HepG2 (cell line): ENCODE data around the gene ZKSCAN3. TPM values are rescaled to one million over a fixed set of nuclear protein-coding genes. Genes with fewer than 3 reads are reported as not detected.

Experiments
- DNMT3B ChIP-seq: conservative IDR thresholded peaks from 2 replicates; pipeline ENCODE4 v1.6.1; 2016; ENCODE audit warnings: missing biosample characterization, control low read depth
- GATA4 ChIP-seq: sonication (generic); IDR thresholded peaks from 2 replicates; pipeline ENCODE4 v1.6.1; 2016; ENCODE audit warnings: antibody characterized with exemption, low read depth, borderline replicate concordance
- KMT2B ChIP-seq: IDR thresholded peaks from 2 replicates; pipeline ENCODE4 v1.6.1; 2016; ENCODE audit warnings: missing genetic modification reagents, missing compliant biosample characterization
- MBD4 ChIP-seq: IDR thresholded peaks from 2 replicates; pipeline ENCODE4 v1.6.1; 2012; ENCODE audit warnings: low read length, inconsistent platforms, borderline replicate concordance
- NCOA2 ChIP-seq: sonication (generic); formaldehyde crosslinking; IDR thresholded peaks from 2 replicates; pipeline ENCODE4 v1.8.0; 2022; ENCODE audit warnings: inconsistent platforms
- REL ChIP-seq: sonication (generic); formaldehyde crosslinking; conservative IDR thresholded peaks from 2 replicates; pipeline ENCODE4 v1.8.0; 2022; ENCODE audit warnings: mild to moderate bottlenecking, missing genetic modification reagents, moderate library complexity
- WIZ ChIP-seq: sonication (generic); formaldehyde crosslinking; IDR thresholded peaks from 2 replicates; pipeline ENCODE4 v1.5.1; 2020; ENCODE audit warnings: mild to moderate bottlenecking, missing genetic modification reagents
- ZBTB38 ChIP-seq: sonication (generic); formaldehyde crosslinking; IDR thresholded peaks from 2 replicates; pipeline ENCODE4 v1.5.1; 2020; ENCODE audit warnings: mild to moderate bottlenecking, missing genetic modification reagents
- ZBTB39 ChIP-seq: sonication (generic); formaldehyde crosslinking; IDR thresholded peaks from 2 replicates; pipeline ENCODE4 v1.5.0; 2020; ENCODE audit warnings: missing genetic modification reagents
- ZFP1 ChIP-seq: IDR thresholded peaks from 2 replicates; pipeline ENCODE4 v1.6.1; 2016
- ZNF256 ChIP-seq: sonication (generic); formaldehyde crosslinking; conservative IDR thresholded peaks from 2 replicates; pipeline ENCODE4 v1.4.0; 2020; ENCODE audit warnings: missing genetic modification reagents
- ZNF260 ChIP-seq: sonication (generic); formaldehyde crosslinking; IDR thresholded peaks from 2 replicates; pipeline ENCODE4 v1.4.0; 2020; ENCODE audit warnings: missing genetic modification reagents, low read depth, mild to moderate bottlenecking, borderline replicate concordance
- ZNF263 ChIP-seq: sonication (generic); formaldehyde crosslinking; IDR thresholded peaks from 2 replicates; pipeline ENCODE4 v1.4.0; 2020; ENCODE audit warnings: missing genetic modification reagents
- ZNF329 ChIP-seq: sonication (generic); formaldehyde crosslinking; IDR thresholded peaks from 2 replicates; pipeline ENCODE4 v1.9.0; 2021; ENCODE audit warnings: low read depth, mild to moderate bottlenecking, missing genetic modification reagents
- ZNF354B ChIP-seq: sonication (generic); formaldehyde crosslinking; IDR thresholded peaks from 2 replicates; pipeline ENCODE4 v1.8.0; 2022; ENCODE audit warnings: mild to moderate bottlenecking, missing genetic modification reagents
- ZNF446 ChIP-seq: sonication (generic); formaldehyde crosslinking; IDR thresholded peaks from 2 replicates; pipeline ENCODE4 v1.5.0; 2020; ENCODE audit warnings: mild to moderate bottlenecking, missing genetic modification reagents
- ZNF451 ChIP-seq: sonication (generic); formaldehyde crosslinking; IDR thresholded peaks from 2 replicates; pipeline ENCODE4 v1.5.0; 2020; ENCODE audit warnings: mild to moderate bottlenecking, missing genetic modification reagents
- ZNF574 ChIP-seq: sonication (generic); formaldehyde crosslinking; IDR thresholded peaks from 2 replicates; pipeline ENCODE4 v1.4.0; 2020; ENCODE audit warnings: missing genetic modification reagents
- ZNF652 ChIP-seq: IDR thresholded peaks from 2 replicates; pipeline ENCODE4 v1.6.1; 2016; ENCODE audit warnings: low read depth, borderline replicate concordance
- ZNF687 ChIP-seq: sonication (generic); formaldehyde crosslinking; IDR thresholded peaks from 2 replicates; pipeline ENCODE4 v1.5.1; 2020; ENCODE audit warnings: mild to moderate bottlenecking, missing genetic modification reagents, moderate library complexity
- ZNF883 ChIP-seq: sonication (generic); formaldehyde crosslinking; IDR thresholded peaks from 2 replicates; pipeline ENCODE4 v1.5.1; 2020; ENCODE audit warnings: mild to moderate bottlenecking, missing genetic modification reagents; ENCODE audit errors: not compliant biosample characterization
- polyA plus RNA-seq, 8 experiments: library from polyadenylated mRNA; depleted of rRNA in 3 of 8; stranded (reverse) in 7 of 8; unstranded in 1 of 8; fragments of >200 nt; fragmentation: Illumina TruSeq in 4 of 8; extraction: Trizol in 4 of 8; gene quantifications; 2 replicates each; pipeline versions ENCODE4 v1.2.1 to v1.2.3, GENCODE V29; 2011 to 2016; ENCODE audit warnings: low read depth in 4 of 8, missing spikeins in 1 of 8, mixed read lengths in 1 of 8; ENCODE audit not compliant: insufficient read depth in 1 of 8
- total RNA-seq, 5 experiments: library from RNA; depleted of rRNA; stranded (reverse); fragments of >200 nt; fragmentation: Illumina TruSeq; extraction: Trizol; gene quantifications; 2 replicates each; pipeline ENCODE4 v1.2.3, GENCODE V29; 2016; ENCODE audit warnings: low read depth in 1 of 5

Gene ZKSCAN3
- total and polyA plus RNA-seq, 2 of the 13 experiments (the other 11 are each of a cell fraction or from before 2014, with no cell fraction given) = 3.3 to 7.4 TPM

GRCh38 chr6:28349892-28350737, at the start of gene ZKSCAN3 (continued):
- TF ChIP-seq ZNF260 (no peak), ZNF574 (CRISPR knock-in tag) (peak; percentile 100), ZNF687 (CRISPR knock-in tag) (peak; percentile 86), DNMT3B (CRISPR knock-in tag) (peak; percentile 75; the same call in 1 of the 2 replicates), ZBTB39 (no peak), ZNF329 (CRISPR knock-in tag) (no peak), ZNF446 (CRISPR knock-in tag) (no peak), GATA4 (no peak), ZNF652 (CRISPR knock-in tag) (peak; percentile 92), ZFP1 (CRISPR knock-in tag) (no peak; the same call in 1 of the 2 replicates), ZNF883 (peak; percentile 69), WIZ (CRISPR knock-in tag) (peak; percentile 73; the same call in 1 of the 2 replicates), ZNF451 (0 out of 2 replicates have a peak, but pooled peaks have one; percentile 33), ZNF263 (CRISPR knock-in tag) (no peak), KMT2B (CRISPR knock-in tag) (peak; percentile 95; the same call in 1 of the 2 replicates), ZNF354B (CRISPR knock-in tag) (no peak), REL (CRISPR knock-in tag) (no peak), ZBTB38 (CRISPR knock-in tag) (peak; percentile 71), MBD4 (peak; percentile 69), NCOA2 (CRISPR knock-in tag) (peak; percentile 50; the same call in 1 of the 2 replicates), ZNF256 (CRISPR knock-in tag) (no peak)
